Testis (tissue), 2 donors: ENCODE measurements around the gene TMEM129.
A peak's percentile ranks its signal among the peaks of the same experiment; 100 is the strongest.

Source experiments
- POLR2A ChIP-seq: fragments of 450-650 bp; IDR thresholded peaks from one replicate; pipeline ENCODE4 v1.6.1; 2017; ENCODE audit warnings: antibody characterized with exemption, mild to moderate bottlenecking, moderate library complexity
- TF ChIP-seq, protein P1 (sequence below), 3 experiments: fragments of 450-650 bp in 2 of 3; fragments of 200-600 bp in 1 of 3; sonication (generic) in 1 of 3; IDR thresholded peaks; one replicate each; pipeline ENCODE4 v1.5.1; 2016 to 2019; ENCODE audit warnings: antibody characterized with exemption in 3 of 3, mild to moderate bottlenecking in 2 of 3, moderate library complexity in 1 of 3

- TF ChIP-seq, protein P1, sequence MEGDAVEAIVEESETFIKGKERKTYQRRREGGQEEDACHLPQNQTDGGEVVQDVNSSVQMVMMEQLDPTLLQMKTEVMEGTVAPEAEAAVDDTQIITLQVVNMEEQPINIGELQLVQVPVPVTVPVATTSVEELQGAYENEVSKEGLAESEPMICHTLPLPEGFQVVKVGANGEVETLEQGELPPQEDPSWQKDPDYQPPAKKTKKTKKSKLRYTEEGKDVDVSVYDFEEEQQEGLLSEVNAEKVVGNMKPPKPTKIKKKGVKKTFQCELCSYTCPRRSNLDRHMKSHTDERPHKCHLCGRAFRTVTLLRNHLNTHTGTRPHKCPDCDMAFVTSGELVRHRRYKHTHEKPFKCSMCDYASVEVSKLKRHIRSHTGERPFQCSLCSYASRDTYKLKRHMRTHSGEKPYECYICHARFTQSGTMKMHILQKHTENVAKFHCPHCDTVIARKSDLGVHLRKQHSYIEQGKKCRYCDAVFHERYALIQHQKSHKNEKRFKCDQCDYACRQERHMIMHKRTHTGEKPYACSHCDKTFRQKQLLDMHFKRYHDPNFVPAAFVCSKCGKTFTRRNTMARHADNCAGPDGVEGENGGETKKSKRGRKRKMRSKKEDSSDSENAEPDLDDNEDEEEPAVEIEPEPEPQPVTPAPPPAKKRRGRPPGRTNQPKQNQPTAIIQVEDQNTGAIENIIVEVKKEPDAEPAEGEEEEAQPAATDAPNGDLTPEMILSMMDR (IDR thresholded peaks at IDR 0.05), result peak; percentile 89 to 97 (median 91)
- no peak for TF ChIP-seq POLR2A
Observed at GRCh38 chr4:1726146-1726934, 5.2 kb upstream of the TMEM129 start.
